GM21737 (cell line): ENCODE measurements around the gene SCOC.
A peak's percentile ranks its signal among the peaks of the same experiment; 100 is the strongest.

Experiments
- ATAC-seq: cut with Tn5 transposase; IDR thresholded peaks from one replicate; pipeline ENCODE4 v1.9.1; 2021; ENCODE audit warnings: mild to moderate bottlenecking, moderate library complexity; ENCODE audit not compliant: unreplicated experiment

Gene SCOC

DNA sequence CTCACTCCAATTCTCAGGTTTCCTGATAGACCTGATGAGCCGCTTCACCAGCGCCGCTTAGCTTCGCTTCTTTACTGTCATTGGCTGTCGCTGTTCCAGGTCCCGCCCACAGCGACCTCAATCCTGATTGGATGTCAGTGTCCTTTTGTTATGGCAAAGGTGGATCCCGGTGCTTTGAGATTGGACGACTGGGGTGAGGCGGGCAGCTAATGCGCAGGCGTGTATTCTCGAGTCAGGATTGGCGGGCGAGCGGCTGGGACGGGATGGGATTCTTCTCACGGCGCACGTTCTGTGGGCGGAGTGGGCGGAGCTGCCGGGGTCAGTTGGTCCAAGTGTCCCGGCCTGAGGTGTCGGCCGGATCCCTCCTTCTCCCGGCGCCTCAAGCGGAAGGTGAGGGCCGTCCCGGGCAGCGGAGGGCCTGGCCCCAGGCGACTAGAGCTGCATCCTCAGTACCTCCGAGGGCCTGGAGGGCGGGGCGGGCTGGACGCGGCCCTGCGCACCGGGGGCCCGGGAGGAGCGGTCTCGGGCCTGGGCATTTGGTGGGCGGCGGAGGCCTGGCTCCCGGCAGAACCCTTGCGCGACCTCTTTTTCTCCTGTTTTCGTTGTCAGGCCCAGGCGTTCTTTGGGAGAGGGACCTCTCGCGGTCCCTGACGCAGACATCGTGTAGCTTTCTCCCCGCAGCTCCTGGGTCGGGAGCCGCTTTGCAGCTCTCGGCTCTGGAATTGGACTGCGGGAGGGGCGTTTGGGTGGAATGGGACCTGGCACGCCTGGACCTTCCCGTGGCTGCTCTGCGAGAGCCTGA lies at the start of gene SCOC:
Gene SCOC (plus strand): TSS at position 319 of the 802 bp plus-strand sequence. CDS start 5,525 bp downstream, outside the sequence.
- ATAC-seq: peak; percentile 94

DNA sequence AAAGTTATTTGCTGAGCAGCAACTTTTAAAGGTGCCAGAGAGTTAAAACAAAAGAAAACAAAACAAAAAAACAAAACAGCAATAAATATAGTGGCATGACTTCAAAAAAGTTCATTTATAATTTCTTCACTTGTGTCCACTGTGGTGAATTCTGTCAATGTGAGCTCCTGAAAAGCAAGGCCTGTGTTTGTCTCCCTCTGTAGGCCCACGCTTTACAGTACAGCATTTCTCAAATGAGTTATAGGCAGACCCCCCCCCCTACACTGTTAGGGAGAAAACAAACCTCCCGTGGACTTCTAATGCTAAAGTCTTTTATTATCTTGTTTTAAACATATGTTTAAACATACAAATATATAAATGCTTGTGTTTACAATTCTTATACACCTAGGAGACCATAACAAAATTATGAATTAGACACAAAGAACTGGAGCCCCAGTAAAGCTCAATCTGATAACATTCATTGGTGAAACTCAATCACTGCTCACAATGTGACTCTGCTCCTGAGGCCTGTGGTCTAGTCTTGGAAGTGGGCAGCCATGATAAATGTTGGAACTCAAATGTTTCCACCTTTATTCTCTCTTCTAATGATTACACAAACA lies 47.0 kb upstream of the SCOC start:
- no peak for ATAC-seq

DNA sequence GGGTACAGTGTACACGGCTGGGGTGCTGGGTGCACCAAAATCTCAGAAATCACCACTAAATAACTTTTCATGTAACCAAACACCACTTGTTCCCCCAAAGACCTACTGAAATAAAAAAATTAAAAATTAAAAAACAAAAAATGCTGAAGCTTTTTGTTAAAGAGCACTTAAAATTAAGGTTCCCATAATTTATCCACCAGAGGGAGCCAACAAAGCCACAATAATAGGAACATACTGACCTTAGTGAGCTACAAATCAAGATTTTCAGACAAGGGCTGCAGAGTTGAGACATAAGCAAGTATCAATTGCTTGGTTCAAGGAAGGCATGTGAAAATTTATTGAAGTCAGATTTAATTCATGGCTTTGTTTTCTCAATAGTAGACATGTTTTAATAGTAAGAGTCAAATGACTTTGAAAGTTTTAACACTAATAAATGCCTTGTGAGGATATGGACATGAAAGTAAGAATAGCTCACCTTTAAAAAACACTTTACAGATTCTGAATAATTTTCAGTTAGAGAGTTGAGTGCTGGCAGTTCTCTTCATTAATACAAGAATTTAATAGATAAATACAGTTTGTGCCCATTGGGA lies 43.0 kb upstream of the SCOC start:
- no peak for ATAC-seq

DNA sequence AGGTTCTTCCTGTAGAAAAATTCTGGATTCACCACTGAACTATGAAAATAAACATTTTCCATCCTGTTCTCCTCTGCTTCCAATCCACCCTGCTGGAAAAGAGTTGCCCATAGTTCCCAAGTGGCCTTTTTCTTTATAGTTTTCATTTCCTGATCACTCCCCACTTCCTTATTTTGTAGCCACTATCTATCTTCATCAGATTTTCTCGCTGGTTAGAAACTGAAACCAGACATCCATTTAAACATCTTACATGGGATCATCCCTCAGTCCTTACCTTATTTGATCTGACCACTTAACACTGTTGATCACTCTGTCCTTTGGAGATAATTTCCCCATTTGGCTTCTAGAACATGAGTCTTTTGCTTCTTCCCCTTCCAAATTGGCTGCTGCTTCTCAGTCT lies 42.2 kb upstream of the SCOC start:
- ATAC-seq: no peak

DNA sequence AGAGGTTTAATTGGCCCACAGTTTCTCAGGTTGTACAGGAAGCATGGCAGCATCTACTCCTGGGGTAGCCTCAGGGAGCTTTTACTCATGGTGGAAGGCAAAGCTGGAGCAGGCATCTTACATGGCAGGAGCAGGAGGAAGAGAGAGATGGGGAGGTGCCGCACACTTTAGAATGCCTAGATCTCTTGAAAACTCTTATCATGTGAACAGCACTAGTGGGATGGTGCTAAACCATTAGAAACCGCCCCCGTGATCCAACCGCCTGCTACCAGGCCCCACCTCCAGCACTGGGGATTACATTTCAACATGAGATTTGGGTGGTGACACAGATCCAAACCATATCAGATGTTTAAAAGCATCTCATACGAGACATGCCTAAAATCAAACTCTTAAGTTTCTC lies 41.6 kb upstream of the SCOC start:
- ATAC-seq: no peak

DNA sequence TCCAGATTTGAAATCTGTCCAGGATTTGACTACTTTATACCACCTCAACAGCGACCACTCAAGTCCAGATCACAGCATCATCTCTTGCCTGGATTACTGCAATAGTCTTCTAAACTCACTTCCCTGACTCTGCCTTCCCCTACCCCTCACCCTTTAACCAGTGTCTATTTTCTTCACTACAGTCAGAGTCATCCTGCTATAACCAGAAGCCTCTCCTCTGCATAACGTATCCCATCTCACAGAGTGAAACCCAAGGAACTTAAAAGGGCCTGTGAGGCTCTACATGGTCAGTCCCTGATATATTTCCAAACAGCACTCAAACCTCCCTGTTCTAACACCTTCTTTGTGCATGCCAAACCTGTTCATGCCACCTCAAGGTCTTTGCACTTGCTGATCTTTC lies 40.7 kb upstream of the SCOC start:
- ATAC-seq: no peak

DNA sequence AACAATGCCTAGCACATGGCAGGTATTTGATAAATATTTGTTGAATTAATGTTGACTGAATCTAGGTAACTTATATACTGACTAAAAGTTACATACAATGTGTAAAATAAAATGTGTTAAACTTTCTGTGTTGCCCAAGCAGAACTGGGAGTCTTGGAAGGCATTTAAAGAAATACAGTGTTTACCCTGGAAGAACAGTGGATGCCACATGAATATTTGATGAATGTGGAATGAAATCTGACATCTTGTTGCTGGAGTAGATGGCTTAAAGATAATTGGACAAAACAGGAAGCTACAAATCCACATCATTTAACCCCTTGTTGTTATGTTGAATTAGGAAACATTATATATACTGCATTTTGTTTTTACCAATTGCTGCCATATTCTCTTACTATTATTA lies 39.9 kb upstream of the SCOC start:
- no peak for ATAC-seq

DNA sequence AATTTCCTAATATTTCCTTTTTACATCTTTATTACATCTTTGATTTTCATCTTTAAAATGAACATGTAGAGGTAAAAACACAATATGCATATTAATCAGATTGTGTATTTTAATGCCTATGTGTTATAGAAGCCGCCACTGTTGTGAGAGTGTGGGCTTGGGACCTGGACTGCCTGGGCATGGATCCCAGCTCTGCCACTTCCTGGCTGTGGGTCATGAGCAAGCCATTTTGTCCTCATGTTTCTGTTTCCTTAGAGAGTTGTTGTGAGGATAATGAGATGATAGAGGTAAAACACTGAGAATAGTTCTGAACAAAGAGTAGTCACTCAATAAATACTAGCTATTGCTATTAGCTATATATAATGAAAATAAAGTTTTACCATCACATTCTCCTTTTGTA lies 38.4 kb upstream of the SCOC start:
- no peak for ATAC-seq

DNA sequence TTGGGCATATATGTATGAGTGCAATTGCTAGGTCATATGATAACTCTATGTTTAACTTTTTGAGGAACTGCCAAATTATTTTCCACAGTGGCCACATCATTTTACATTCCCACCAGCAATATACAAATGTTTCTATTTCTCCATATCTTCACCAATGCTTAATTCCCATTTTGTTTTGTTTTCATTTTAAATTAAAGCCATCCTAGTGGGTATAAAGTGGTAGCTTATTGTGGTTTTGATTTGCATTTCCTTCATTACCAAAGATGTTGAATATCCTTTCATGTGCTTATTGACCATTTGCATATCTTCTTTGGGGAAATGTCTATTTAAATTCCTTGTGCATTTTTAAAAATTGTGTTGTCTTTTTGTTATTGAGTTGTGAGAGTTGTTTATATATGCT lies 36.7 kb upstream of the SCOC start:
- no peak for ATAC-seq

DNA sequence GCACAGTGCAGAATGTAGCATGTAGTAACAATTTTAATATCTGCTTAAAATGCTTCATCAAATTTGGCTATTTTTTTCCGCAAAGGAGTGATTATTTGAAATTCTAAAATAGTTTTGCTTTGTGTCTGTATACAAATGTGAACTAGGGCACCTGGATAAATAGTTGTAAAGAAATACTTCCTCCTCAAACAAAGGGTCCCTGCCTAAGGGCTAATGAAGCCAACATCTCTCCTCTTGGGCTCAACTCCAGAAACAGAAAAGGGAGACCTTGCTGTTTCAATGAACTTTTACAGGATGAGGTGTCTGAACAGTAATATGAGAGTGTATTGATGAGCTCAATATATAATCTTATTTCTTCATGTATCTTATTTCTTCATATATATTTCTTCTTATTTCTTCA lies 30.8 kb upstream of the SCOC start:
- no peak for ATAC-seq

DNA sequence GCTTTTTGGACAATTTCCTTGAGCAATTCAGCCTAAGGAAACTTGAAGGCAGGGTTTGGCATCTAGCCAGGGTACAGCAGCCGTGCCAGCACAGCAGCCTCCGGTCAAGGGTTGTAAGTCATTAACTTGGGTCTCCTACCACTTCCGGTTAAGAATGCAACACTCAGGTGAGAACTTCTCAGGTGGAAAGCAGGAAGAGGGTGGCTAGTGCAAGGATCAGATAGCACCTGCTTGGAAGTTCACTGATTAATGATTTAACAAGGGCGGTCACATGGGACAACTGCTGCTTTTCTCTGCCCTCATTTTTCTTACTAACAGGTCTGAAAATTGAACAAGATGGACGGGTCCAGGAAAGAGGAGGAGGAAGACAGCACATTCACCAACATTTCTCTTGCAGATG lies 30.1 kb upstream of the SCOC start:
- ATAC-seq: peak; percentile 94

DNA sequence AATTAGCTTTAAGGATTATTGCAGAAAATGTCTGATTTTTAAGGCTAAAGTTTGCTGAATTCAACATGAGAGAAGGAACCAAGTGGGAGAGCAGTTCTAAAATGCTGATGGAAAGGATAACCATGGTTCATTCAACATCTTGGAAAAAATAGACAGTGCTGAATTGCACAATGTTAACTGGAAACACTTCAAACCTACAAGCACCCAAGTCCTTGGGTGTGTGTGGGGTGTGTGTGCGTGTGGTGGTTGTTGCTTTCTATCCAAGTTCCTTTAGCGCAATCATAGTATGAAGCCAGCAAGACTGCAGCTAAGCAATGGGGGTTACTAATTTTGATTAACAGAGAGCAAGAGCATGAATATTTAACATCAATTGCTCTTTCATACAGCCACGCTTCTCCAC lies 29.3 kb upstream of the SCOC start:
- no peak for ATAC-seq

DNA sequence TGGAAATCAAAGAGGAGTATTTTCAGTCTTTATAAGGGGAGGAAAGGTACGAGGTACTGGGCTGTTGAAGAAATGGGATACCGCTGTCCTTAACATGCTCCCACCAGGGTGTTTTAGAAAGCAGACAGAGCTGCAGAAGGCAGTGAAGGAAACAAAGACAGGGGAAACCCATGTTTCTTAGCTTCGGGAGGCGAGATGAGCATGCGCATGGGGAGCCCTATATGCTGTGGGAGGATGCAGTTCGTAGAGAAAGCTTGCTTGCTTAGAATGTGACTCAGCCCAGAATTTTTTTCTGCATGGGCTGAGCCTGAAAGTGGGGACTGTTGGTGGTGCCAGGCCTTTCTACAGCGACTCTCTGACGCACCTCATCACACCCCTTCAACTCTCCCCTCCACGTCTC lies 28.8 kb upstream of the SCOC start:
- no peak for ATAC-seq

DNA sequence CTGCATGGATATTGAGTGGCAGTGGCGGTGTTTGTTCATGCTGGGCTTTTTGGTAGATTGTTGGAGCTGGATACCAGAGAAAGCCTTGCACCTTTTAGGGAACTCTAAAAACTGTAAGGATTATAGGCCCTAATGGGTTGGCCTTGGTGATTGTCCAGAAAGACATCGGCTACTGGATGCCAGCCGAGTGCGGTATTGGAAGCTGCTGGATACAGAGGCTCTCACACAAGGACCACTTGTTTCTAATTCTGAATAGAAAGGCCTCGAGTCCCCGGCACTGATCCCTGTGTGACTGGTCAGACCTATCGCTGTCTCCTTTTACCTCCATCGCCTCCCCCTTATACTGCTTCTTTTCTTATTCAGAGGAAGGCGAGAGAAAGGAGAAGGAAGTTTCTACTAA lies 27.3 kb upstream of the SCOC start:
- no peak for ATAC-seq

DNA sequence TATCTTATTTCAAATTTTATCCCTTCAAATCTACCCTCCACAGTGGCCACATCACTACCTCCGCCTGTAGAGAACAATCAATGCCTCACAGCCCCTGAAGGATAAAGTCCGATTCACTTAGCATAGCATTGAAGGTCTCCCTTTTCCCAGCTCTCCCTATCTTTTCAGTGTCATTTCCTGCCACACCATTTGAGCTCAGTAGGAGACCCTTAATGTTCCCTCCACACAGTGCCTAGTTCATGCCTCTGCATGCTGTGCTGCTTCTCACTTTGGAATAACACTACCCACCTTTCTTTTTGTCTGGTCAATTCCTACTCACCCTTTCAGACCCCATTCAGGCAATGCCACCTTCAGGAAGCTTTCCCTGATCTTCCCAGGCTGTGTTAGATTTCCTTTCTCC lies 23.6 kb upstream of the SCOC start:
- ATAC-seq: no peak

DNA sequence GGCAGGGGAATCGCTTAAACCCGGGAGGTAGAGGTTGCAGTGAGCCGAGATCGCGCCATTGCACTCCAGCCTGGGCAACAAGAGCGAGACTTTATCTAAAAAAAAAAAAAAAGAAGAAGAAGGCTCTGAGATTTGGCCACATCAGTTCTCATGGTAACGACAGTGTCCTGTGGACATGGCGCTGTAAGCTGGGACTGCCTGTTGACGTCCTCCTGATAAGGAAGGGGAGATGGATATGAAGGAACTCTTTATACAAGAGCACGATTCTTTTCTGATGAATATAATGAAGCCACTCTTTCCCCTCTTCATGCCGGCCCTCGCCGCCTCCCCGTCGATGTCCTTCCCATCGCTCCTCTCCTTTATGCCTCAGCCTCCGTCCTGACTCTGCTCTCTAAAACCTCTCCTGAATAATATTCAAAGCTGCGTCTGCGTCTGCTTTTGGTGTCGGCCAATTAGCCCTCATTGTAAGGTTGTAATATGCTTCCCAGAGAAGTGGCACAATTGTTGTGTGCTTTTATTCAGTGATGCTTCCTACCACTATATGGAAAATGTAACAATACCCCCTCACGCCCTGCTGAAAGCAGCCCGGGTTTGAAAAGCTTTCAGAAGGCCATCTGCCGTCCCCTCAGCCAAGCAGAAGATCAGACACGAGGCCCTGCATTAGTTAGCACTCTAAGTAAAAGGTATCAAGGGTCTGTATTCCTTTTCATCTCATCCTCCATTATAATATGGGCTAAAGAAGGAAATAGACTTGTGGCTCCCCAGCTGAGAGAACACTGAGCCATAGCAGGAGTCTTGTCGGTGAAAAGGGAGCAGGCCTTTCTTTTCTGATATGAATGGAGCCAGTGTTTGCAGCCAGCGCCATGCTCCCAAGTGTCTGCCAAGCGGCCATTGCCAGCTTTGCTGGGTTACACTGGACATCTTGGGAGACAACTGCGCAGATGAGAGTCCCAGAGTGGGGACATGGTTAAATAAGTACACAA lies 22.1 kb upstream of the SCOC start:
- no peak for ATAC-seq

DNA sequence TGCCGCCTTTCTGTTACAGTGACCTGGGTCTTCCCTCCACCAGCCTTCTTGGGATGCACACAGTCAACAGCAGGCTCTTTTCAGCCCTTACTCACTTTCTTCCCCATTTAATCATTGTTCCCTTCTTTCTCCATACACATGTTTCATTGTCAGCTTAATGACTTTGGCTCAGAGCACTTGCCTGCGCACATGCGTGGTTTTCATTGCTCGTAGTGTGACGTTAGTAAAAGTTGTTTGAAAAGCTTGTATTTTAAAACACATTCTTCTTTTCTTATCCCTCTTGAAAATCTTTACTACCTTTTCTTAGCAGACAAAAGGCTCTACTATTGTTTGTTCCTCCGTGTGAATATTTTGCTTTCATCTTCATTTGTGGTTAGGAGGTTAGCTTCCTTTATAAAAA lies 19.7 kb upstream of the SCOC start:
- ATAC-seq: no peak

DNA sequence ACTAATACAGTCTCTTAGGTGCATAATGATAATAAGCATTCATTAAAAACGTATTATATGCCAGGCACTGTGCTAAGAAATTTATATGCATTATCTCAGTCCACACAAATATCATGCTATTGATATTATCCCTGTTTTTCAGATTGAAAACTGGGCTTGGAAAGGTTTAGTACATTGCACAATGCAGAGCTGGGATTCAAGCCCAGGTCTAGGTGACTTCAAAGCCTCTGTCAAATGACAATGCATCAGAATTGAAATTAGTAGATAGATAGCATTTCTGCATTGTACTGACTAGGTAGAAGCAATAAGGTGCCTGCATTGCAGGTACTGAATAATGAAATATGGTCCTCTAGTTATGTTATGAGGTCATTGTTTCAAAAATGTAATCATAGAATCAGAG lies 18.2 kb upstream of the SCOC start:
- no peak for ATAC-seq

DNA sequence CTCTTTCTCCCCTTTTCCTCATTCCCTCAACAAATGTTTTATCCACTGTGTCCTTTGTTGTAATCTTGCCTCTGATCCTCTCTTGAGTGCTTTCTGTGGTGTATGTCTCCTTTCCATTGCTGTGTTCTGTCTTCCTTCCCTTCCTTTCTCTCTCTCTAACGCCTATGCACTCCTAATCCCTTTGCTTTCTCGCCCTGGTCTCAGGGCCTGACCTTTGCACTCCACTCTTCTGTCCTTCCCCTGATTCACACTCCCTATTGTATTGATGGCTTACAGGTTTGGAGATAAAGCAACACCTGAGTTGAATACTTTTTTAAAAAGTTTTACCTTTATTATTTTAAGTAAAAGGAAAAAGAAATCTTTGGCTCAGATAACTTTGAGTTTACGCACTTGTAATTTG lies 15.6 kb upstream of the SCOC start:
- no peak for ATAC-seq

DNA sequence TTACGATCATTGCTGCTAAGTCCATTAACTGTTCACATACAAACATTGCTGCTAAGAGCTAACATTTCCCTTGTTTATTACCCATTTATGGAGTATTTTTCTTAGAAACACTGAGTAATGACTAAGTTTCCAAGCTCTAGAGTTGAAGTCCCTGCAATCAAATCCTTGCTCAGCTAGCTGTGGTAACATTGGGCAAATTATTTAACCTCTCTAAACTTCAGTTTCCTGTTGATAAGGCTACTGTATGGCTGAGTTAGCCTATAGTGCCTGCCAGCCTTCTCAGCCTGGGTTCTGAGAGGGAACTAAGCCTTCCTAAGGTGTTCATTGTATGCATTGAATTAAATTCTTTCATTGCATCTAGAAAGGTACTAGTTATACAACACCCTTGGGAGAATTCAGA lies 15.2 kb upstream of the SCOC start:
- ATAC-seq: no peak
